AG04449 (cell line): Measurements from ENCODE around the gene TXK.

Experiments
- CTCF ChIA-PET: fragments of 350-600 bp; formaldehyde crosslinking; extraction: SDS; loops from one replicate; lab custom pipeline; 2021; ENCODE audit warnings: antibody characterized with exemption; lab: Yijun Ruan, JAX
- POLR2A ChIA-PET: fragments of 400-600, 350-600 bp; formaldehyde crosslinking; extraction: SDS; loops from one replicate; lab custom pipeline; 2020; ENCODE audit warnings: antibody characterized with exemption, inconsistent platforms; lab: Yijun Ruan, JAX
- DNase-seq: peaks from one replicate; pipeline ENCODE4 v3.0.0-alpha.2; 2010; ENCODE audit warnings: low read depth, low spot score
- H3K4me3 ChIP-seq: 2 replicates; pipeline ENCODE4 v1.5.1; 2011; ENCODE audit warnings: low read depth, mild to moderate bottlenecking, control low read depth, low read length
- TF ChIP-seq, protein P1 (sequence below): IDR thresholded peaks from one replicate; pipeline ENCODE4 v1.5.1; 2011; ENCODE audit warnings: mild to moderate bottlenecking, moderate library complexity, low read length, control low read depth, inconsistent platforms; ENCODE audit not compliant: insufficient read depth; ENCODE audit errors: missing control alignments

TXK gene

DNA sequence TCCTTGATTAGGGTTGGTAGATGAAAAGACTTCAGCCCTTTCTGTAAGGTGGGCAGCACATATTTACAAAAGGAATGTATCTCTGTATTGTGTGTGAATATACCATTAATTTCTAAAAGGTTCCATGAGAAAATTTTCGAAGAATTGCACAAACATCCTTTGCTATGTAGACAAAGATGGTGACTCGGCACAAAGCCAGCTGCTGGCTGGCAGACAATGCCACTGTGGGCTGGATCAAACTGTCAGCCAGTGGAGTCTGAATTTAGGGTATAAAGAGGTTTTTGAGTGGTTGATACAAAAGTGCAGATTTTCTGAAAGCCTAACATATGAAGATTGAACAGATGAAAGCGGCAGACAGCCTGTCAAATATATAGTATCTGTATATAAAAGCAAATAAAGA, 5.6 kb upstream of the TXK start:
- DNase-seq, result no peak
- ChIA-PET POLR2A (interaction anchor here (1.1 kb wide), 1 partner anchor 11 kb away, joined by 3 read pairs; no protein-coding TSS in a partner anchor), CTCF (interaction anchor here (0.8 to 5.5 kb wide), 13 partner anchors 10 to 575 kb away, joined by 3 to 71 read pairs (median 5); no protein-coding TSS in a partner anchor)
- TF ChIP-seq, protein P1, sequence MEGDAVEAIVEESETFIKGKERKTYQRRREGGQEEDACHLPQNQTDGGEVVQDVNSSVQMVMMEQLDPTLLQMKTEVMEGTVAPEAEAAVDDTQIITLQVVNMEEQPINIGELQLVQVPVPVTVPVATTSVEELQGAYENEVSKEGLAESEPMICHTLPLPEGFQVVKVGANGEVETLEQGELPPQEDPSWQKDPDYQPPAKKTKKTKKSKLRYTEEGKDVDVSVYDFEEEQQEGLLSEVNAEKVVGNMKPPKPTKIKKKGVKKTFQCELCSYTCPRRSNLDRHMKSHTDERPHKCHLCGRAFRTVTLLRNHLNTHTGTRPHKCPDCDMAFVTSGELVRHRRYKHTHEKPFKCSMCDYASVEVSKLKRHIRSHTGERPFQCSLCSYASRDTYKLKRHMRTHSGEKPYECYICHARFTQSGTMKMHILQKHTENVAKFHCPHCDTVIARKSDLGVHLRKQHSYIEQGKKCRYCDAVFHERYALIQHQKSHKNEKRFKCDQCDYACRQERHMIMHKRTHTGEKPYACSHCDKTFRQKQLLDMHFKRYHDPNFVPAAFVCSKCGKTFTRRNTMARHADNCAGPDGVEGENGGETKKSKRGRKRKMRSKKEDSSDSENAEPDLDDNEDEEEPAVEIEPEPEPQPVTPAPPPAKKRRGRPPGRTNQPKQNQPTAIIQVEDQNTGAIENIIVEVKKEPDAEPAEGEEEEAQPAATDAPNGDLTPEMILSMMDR, result no peak
- no peak overlapping the region for H3K4me3 ChIP-seq

DNA sequence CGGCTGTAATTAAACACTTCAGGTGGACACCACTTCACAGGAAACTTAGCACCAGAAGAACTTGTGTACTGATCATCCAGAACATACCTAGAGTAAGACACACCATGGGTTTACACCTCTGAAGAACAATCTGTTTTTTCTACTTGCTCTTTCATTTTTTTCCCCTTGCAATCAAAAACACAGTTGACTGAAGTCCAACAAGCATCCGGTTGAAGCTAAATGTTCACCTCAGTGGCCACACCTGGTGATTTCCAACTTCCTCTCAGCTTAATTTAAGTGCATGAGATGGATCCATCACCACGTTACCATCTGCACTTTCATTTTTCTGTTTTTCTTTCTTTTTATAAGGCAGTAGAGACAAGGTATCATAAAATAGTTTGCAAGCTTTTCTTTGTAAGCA, 4.9 kb upstream of the TXK start:
- TF ChIP-seq, protein P1, result no peak
- H3K4me3 ChIP-seq, result no peak overlapping the region
- ChIA-PET CTCF (interaction anchor here (0.8 to 5.5 kb wide), 9 partner anchors 10 to 407 kb away, joined by 3 to 71 read pairs (median 6); no protein-coding TSS in a partner anchor), POLR2A (interaction anchor here (1.1 kb wide), 1 partner anchor 11 kb away, joined by 3 read pairs; no protein-coding TSS in a partner anchor)
- DNase-seq, result no peak

DNA sequence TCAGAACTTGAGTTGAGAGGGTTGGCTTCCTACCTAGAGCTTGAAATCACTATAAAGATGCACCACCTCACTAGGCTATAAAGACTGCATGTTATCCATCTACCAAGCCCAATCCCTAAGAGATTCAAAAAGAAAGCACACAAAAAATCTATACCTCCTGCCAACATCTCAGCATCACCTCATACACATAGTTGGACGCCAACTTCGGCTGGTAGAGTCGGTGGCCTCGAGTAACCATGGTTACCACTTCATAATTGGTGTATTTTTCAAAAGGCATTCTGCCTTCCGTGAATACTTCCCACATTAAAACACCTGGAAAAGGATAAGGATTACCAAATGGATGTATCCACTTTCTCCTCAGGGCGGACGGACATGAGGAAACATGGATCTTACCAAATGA, 4.5 kb upstream of the TXK start:
- POLR2A ChIA-PET, result interaction anchor here (1.1 kb wide), 1 partner anchor 10 kb away, joined by 3 read pairs; no protein-coding TSS in a partner anchor
- DNase-seq, result no peak
- TF ChIP-seq, protein P1, result no peak
- no peak overlapping the region for H3K4me3 ChIP-seq
- CTCF ChIA-PET, result interaction anchor here (0.8 to 5.5 kb wide), 8 partner anchors 9 to 407 kb away, joined by 3 to 71 read pairs (median 6); no protein-coding TSS in a partner anchor

DNA sequence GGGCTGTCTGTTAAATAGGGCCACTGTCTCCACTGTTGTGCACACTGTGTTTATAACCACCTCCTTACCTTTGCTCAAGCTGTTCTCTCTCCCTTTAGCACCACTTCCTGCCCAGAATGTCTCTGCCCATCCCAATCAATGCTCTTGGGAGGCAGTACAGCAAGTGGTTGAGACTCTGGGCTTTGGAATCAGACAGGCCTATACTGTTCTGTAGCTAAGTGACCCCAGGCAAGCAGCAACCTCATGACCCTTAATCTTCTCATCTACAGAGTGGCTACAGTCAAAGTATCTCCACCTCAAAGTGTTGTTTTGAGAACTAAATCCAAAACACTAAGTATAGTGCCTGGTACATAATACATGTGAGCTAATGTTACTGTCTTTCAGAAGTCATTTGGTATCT, 3.8 kb upstream of the TXK start:
- H3K4me3 ChIP-seq, result no peak overlapping the region
- TF ChIP-seq, protein P1, result no peak
- POLR2A ChIA-PET, result no interaction called here
- no peak for DNase-seq
- CTCF ChIA-PET, result interaction anchor here (0.8 to 5.5 kb wide), 5 partner anchors 8 to 408 kb away, joined by 3 to 71 read pairs (median 13); no protein-coding TSS in a partner anchor

DNA sequence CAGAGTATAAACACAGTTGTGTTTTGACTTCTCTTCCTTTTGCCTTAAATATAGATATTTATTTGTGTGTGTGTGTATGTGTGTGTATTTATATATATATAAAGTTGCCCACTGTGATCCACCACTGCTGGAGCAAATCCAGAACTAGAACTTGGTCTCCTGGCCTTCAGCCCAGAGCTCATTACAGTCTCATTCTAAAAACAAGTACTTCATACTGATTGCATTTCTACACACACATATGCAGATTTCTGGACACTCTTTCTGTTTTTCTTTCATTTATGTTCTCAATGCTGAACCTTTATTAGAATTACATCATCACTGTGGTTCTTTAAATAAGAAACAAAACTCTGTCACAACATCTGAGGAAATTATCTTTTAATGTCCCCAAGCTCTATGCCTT, 381 bp downstream of the TXK start:
- POLR2A ChIA-PET, result no interaction called here
- CTCF ChIA-PET, result no interaction called here
- no peak overlapping the region for H3K4me3 ChIP-seq
- DNase-seq, result no peak
- TF ChIP-seq, protein P1, result no peak

DNA sequence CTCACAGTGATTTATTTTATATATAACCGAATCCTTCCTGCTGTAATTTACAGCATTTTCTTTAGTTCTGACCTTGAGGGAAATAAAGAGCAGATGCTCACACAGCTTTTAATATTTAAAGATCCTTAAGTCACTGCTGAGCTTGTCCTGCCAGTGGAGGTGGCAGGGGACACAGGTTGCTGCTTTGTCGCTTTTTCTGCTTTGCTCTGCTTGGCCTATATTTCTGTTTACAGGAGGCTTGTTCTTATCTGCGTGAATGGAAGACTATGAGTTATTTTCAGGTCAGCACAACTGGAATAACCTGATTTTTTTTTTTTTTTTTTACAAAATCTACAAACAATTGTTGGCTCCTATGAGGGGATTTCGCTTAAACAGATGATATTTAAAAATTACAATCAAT, 2.3 kb downstream of the TXK start:
- no peak for DNase-seq
- CTCF ChIA-PET, result interaction anchor here (1.1 to 6.2 kb wide), 2 partner anchors 8 to 158 kb away, joined by 3 to 71 read pairs; no protein-coding TSS in a partner anchor
- POLR2A ChIA-PET, result no interaction called here

More for the DNA sequence above, 2.3 kb downstream of the TXK start:
- TF ChIP-seq, protein P1, result no peak
- H3K4me3 ChIP-seq, result no peak overlapping the region
